GM10266 (cell line): ENCODE measurements around the gene PLD1.

ENCODE experiments used
- DNase-seq: peaks from one replicate; pipeline ENCODE4 v3.0.0; 2012; ENCODE audit errors: extremely low spot score
- TF ChIP-seq, protein P1 (sequence below): IDR thresholded peaks from 2 replicates; pipeline ENCODE4 v1.5.1; 2012; ENCODE audit warnings: mild to moderate bottlenecking, low read depth; ENCODE audit not compliant: control insufficient read depth, insufficient read depth; ENCODE audit errors: missing control alignments

The PLD1 gene

GRCh38 chr3:171830518-171830875, 20.2 kb upstream of the PLD1 start:
- TF ChIP-seq, protein P1, sequence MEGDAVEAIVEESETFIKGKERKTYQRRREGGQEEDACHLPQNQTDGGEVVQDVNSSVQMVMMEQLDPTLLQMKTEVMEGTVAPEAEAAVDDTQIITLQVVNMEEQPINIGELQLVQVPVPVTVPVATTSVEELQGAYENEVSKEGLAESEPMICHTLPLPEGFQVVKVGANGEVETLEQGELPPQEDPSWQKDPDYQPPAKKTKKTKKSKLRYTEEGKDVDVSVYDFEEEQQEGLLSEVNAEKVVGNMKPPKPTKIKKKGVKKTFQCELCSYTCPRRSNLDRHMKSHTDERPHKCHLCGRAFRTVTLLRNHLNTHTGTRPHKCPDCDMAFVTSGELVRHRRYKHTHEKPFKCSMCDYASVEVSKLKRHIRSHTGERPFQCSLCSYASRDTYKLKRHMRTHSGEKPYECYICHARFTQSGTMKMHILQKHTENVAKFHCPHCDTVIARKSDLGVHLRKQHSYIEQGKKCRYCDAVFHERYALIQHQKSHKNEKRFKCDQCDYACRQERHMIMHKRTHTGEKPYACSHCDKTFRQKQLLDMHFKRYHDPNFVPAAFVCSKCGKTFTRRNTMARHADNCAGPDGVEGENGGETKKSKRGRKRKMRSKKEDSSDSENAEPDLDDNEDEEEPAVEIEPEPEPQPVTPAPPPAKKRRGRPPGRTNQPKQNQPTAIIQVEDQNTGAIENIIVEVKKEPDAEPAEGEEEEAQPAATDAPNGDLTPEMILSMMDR = no peak
- DNase-seq = no peak

DNA sequence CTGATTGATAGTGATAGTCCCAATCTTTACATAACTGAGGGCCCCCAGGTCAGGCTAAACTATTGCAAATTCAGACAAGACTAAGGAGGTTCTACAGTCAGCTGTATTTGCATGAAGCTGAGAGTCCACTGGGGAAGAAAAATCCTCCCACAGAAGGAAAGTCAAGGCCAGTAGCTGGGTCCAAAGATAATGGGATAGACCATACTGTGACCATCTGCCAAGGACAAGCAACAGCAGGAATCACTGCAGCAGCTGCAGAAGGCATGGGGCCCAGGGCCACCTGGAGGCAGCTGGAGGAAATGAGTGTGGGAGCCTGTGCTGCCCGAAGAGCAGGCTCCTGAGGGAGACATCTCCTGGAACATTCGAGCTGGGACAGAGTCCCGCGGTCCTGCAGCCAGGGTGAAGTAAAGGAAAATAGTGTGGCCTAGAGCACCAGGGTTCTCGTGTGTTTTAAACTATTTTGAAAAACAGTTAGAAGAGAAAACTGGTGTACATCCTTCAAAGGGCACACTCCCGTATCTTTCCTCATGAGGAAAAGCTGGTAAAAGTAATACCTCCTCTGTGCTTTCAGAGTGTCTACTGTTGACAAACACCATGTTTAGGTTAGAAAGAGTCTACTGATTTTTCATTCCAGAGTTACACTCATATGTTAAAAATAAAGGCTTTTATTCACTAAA, 19.7 kb upstream of the PLD1 start:
- TF ChIP-seq, protein P1 = peak; percentile 87

DNA sequence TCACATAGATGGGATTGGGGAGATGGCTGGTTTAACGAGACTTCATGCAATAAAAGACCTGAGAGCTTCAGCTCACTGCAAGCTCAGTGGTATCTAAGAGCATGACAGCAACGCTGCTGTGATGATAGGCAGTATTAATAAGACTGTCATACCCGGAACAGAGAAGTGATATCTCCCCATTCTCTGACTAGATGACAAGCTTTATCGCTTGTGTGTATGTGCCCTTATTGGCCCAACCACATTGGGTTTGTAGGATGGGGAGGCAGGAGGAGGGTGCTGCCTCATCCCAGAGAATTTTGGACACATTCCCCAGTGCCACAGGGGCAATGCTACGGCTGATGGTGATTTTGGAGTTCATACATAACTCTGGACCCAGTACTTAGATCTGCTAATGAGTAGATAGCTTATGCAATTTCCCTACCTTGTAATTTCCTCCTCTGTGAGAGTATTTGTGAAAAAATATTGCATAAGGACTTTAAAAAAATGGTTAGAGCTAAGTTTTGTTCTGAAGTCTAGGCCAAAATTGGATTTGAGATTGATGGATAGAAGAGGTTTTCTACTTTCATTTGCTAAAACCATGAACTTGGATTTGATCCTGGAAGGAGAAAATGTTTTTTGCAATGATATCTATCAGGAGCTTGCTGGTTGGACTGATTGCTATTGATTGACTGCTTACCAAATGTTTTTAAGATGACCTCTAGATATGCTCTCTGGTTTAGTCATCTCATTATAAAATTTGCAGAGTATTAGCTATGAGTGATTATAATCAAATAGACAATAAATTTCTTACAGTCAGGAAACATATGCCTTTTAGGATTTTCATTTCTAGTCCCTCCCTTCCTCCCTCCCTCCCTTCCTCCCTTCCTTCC, 18.9 kb upstream of the PLD1 start:
- TF ChIP-seq, protein P1 = no peak
- no peak for DNase-seq

More for the DNA sequence above, 19.7 kb upstream of the PLD1 start:
- DNase-seq = peak; percentile 49

GRCh38 chr3:171827836-171828458, 17.7 kb upstream of the PLD1 start:
- TF ChIP-seq, protein P1 = no peak
- DNase-seq = no peak

GRCh38 chr3:171827385-171827784, 17.1 kb upstream of the PLD1 start:
- TF ChIP-seq, protein P1 = no peak
- DNase-seq = no peak

DNA sequence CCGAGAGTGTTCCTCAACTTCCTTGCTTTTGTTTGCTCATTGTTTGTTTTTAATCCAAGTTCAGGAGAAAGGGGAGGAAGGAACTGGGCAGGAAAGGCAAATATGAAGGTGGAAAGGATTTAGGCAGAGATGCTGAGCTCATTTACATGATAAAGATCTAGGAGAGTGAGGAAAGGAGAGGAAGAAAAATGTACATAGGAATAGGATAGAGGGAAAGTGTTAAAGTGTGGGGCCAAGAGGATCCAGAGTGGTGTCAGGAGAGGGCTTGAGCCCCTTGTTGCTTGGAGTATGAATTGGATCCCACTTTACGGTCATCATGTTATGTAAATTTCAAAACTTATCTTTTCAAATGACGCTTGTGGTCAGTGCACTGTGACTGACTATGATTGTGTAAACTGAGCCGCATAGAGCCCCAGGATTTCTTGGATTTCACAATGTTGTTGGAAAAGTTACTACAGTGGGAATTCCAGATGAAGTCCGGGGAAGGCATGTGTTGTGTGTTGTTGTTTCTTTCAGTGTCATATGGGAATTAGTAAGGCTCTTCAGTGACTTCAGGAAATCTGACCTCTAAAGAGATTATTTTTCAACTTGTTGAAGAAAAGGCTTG, 15.0 kb upstream of the PLD1 start:
- TF ChIP-seq, protein P1 = no peak
- no peak for DNase-seq
